HepG2 (cell line): ENCODE results near the gene LRP1B. TPM values are rescaled to one million over a fixed set of nuclear protein-coding genes. Genes with fewer than 3 reads are reported as not detected.

Source experiments
- ATAC-seq: fragments of 200-7000 bp; cut with Tn5 transposase; 3 replicates; pipeline ENCODE4 v1.9.1; 2020; ENCODE audit warnings: mild to moderate bottlenecking, moderate library complexity
- BruUV-seq: library from RNA; stranded (reverse); fragments of 400-500 nt; replicated peaks from 2 replicates; lab custom pipeline; 2021; lab: Mats Ljungman, UMichigan
- CTCF ChIA-PET: fragments of 300-600 bp; formaldehyde crosslinking; extraction: SDS; loops from one replicate; lab custom pipeline; 2021; ENCODE audit warnings: low total read pairs, inconsistent platforms, low intra/inter-chr PET ratio; lab: Yijun Ruan, JAX
- POLR2A ChIA-PET: fragments of 350-600 bp; sonication (Branson Sonifier 250); formaldehyde crosslinking; loops from one replicate; lab custom pipeline; 2020; ENCODE audit warnings: antibody characterized with exemption, inconsistent platforms; lab: Yijun Ruan, JAX
- DNase-seq: peaks from one replicate; pipeline ENCODE4 v3.0.0-alpha.2; 2015; ENCODE audit warnings: low spot score
- FAIRE-seq: peaks from 3 replicates; lab custom pipeline; 2011; peaks lifted over from hg19 to GRCh38; lab: Jason Lieb, UNC
- H2AFZ ChIP-seq: one replicate; pipeline ENCODE4 v1.6.1; 2011; ENCODE audit warnings: low read length, inconsistent platforms
- H3K27ac ChIP-seq: fragments of 300-600 bp; 3 replicates; pipeline ENCODE4 v1.8.0; 2011; ENCODE audit warnings: mixed run types, mild to moderate bottlenecking, mixed read lengths, low read length, inconsistent platforms; ENCODE audit not compliant: insufficient read depth; ENCODE audit errors: extremely low read length
- H3K27me3 ChIP-seq, 2 experiments: fragments of 200-600 bp in 1 of 2; 2 replicates in 1 of 2; 3 replicates in 1 of 2; pipeline versions ENCODE4 v1.6.0 to v1.8.0; 2011; ENCODE audit warnings: low read length in 2 of 2, mild to moderate bottlenecking in 2 of 2, moderate library complexity in 2 of 2, inconsistent platforms in 1 of 2; ENCODE audit not compliant: insufficient read depth in 2 of 2, control insufficient read depth in 1 of 2
- H3K36me3 ChIP-seq, 2 experiments: fragments of 200-600 bp in 1 of 2; replicated peaks in 1 of 2; 2 replicates in 1 of 2; 3 replicates in 1 of 2; pipeline versions ENCODE4 v1.5.1 to v1.8.0; 2011; ENCODE audit warnings: low read length in 2 of 2, inconsistent platforms in 1 of 2; ENCODE audit not compliant: insufficient read depth in 2 of 2, control insufficient read depth in 1 of 2
- H3K4me1 ChIP-seq: 2 replicates; pipeline ENCODE4 v1.5.1; 2012; ENCODE audit warnings: low read length, inconsistent platforms; ENCODE audit not compliant: insufficient read depth
- H3K4me2 ChIP-seq: 2 replicates; pipeline ENCODE4 v1.6.0; 2011; ENCODE audit warnings: low read depth, low read length, inconsistent platforms
- H3K4me3 ChIP-seq, 3 experiments: fragments of 200-600 bp in 1 of 3; sonication (generic), shearing (Covaris generic) in 1 of 3; replicated peaks in 1 of 3; 2 replicates each; pipeline ENCODE4 v1.5.1; 2011 to 2016; ENCODE audit warnings: low read length in 3 of 3, inconsistent platforms in 2 of 3, low read depth in 2 of 3, mild to moderate bottlenecking in 2 of 3, control low read depth in 1 of 3, mixed read lengths in 1 of 3; ENCODE audit not compliant: insufficient read depth in 1 of 3
- H3K79me2 ChIP-seq: one replicate; pipeline ENCODE4 v1.6.1; 2011; ENCODE audit warnings: low read length, inconsistent platforms; ENCODE audit not compliant: insufficient read depth
- H3K9ac ChIP-seq: 2 replicates; pipeline ENCODE4 v1.6.0; 2011; ENCODE audit warnings: mild to moderate bottlenecking, low read depth, low read length, inconsistent platforms; ENCODE audit not compliant: insufficient read depth
- H3K9me3 ChIP-seq: 2 replicates; pipeline ENCODE4 v1.5.1; 2012; ENCODE audit warnings: mild to moderate bottlenecking, low read length
- H4K20me1 ChIP-seq: 2 replicates; pipeline ENCODE4 v1.6.0; 2011; ENCODE audit warnings: inconsistent platforms, mild to moderate bottlenecking, low read length, moderate library complexity; ENCODE audit not compliant: insufficient read depth
- DBP ChIP-seq: sonication (generic); formaldehyde crosslinking; IDR thresholded peaks from 2 replicates; pipeline ENCODE4 v1.4.0; 2020; ENCODE audit warnings: missing genetic modification reagents; ENCODE audit errors: not compliant biosample characterization
- MAFK ChIP-seq, 2 experiments: IDR thresholded peaks in 1 of 2; conservative IDR thresholded peaks in 1 of 2; 2 replicates each; pipeline ENCODE4 v1.6.1; 2011; ENCODE audit warnings: improper control_type of control experiment in 2 of 2, low read length in 2 of 2
- MED13 ChIP-seq: sonication (generic); formaldehyde crosslinking; IDR thresholded peaks from 2 replicates; pipeline ENCODE4 v1.5.0; 2020; ENCODE audit warnings: missing genetic modification reagents
- PCBP2 ChIP-seq: fragments of 200-400 bp; formaldehyde crosslinking; optimal IDR thresholded peaks from 2 replicates; pipeline ENCODE3; 2018; ENCODE audit warnings: low read length, low read depth; ENCODE audit not compliant: poor library complexity, severe bottlenecking
- TOPORS ChIP-seq: sonication (generic); formaldehyde crosslinking; IDR thresholded peaks from 2 replicates; pipeline ENCODE4 v1.8.0; 2023; ENCODE audit warnings: mild to moderate bottlenecking, missing genetic modification reagents
- ZFP36L1 ChIP-seq: sonication (generic); formaldehyde crosslinking; IDR thresholded peaks from 2 replicates; pipeline ENCODE4 v1.8.0; 2022; ENCODE audit warnings: mild to moderate bottlenecking, missing genetic modification reagents, moderate library complexity
- ZNF180 ChIP-seq: sonication (generic); formaldehyde crosslinking; IDR thresholded peaks from 2 replicates; pipeline ENCODE4 v1.4.0; 2020; ENCODE audit warnings: low read depth, missing genetic modification reagents, borderline replicate concordance
- ZNF253 ChIP-seq: sonication (generic); formaldehyde crosslinking; IDR thresholded peaks from 2 replicates; pipeline ENCODE4 v1.8.0; 2022; ENCODE audit warnings: mild to moderate bottlenecking, missing genetic modification reagents, borderline replicate concordance
- ZNF260 ChIP-seq: sonication (generic); formaldehyde crosslinking; IDR thresholded peaks from 2 replicates; pipeline ENCODE4 v1.4.0; 2020; ENCODE audit warnings: missing genetic modification reagents, low read depth, mild to moderate bottlenecking, borderline replicate concordance
- ZNF3 ChIP-seq: IDR thresholded peaks from 2 replicates; pipeline ENCODE4 v1.7.0; 2017; ENCODE audit warnings: inconsistent platforms
- ZNF33A ChIP-seq: sonication (generic); formaldehyde crosslinking; IDR thresholded peaks from 2 replicates; pipeline ENCODE4 v1.5.1; 2020; ENCODE audit warnings: missing genetic modification reagents, mild to moderate bottlenecking, moderate library complexity, borderline replicate concordance
- ZNF557 ChIP-seq: sonication (generic); formaldehyde crosslinking; IDR thresholded peaks from 2 replicates; pipeline ENCODE4 v1.4.0; 2020; ENCODE audit warnings: missing genetic modification reagents
- ZSCAN25 ChIP-seq: sonication (generic); formaldehyde crosslinking; IDR thresholded peaks from 2 replicates; pipeline ENCODE4 v1.8.0; 2022; ENCODE audit warnings: mild to moderate bottlenecking, missing genetic modification reagents
- WGBS: methylation state at CpG from one replicate; pipeline ENCODE4 v1.1.6; 2017; ENCODE audit warnings: low lambda C conversion rate; 5-methylcytosine and 5-hydroxymethylcytosine counted together
- in situ Hi-C: cut with HindIII; loops from 2 replicates; pipeline ENCODE4 v1.10.0; 2017; ENCODE audit warnings: low pct_unique_long_range_greater_than_20kb; ENCODE audit not compliant: extremely low pct_ligation_motif_present
- intact Hi-C: fragments of 100-400 bp; cut with micrococcal nuclease; formaldehyde crosslinking; loops from one replicate; pipeline ENCODE4 v1.10.0; 2022; ENCODE audit not compliant: unreplicated experiment
- polyA plus RNA-seq, 8 experiments: library from polyadenylated mRNA; depleted of rRNA in 3 of 8; stranded (reverse) in 7 of 8; unstranded in 1 of 8; fragments of >200 nt; fragmentation: Illumina TruSeq in 4 of 8; extraction: Trizol in 4 of 8; gene quantifications; 2 replicates each; pipeline versions ENCODE4 v1.2.1 to v1.2.3, GENCODE V29; 2011 to 2016; ENCODE audit warnings: low read depth in 4 of 8, missing spikeins in 1 of 8, mixed read lengths in 1 of 8; ENCODE audit not compliant: insufficient read depth in 1 of 8
- total RNA-seq, 5 experiments: library from RNA; depleted of rRNA; stranded (reverse); fragments of >200 nt; fragmentation: Illumina TruSeq; extraction: Trizol; gene quantifications; 2 replicates each; pipeline ENCODE4 v1.2.3, GENCODE V29; 2016; ENCODE audit warnings: low read depth in 1 of 5
- TF ChIP-seq, protein P1 (sequence below): sonication (generic); formaldehyde crosslinking; IDR thresholded peaks from 2 replicates; pipeline ENCODE4 v1.4.0; 2020; ENCODE audit warnings: mild to moderate bottlenecking, missing genetic modification reagents
- TF ChIP-seq, protein P2 (sequence below): IDR thresholded peaks from 2 replicates; pipeline ENCODE4 v1.6.1; 2016; ENCODE audit warnings: mild to moderate bottlenecking
- TF ChIP-seq, protein P3 (sequence below): sonication (generic); formaldehyde crosslinking; IDR thresholded peaks from 2 replicates; pipeline ENCODE4 v1.5.1; 2020; ENCODE audit warnings: missing genetic modification reagents, mild to moderate bottlenecking, borderline replicate concordance

The LRP1B gene
- total and polyA plus RNA-seq, 2 of the 13 experiments (the other 11 are each of a cell fraction or from before 2014, with no cell fraction given): 0.04 TPM; not detected in 1

DNA sequence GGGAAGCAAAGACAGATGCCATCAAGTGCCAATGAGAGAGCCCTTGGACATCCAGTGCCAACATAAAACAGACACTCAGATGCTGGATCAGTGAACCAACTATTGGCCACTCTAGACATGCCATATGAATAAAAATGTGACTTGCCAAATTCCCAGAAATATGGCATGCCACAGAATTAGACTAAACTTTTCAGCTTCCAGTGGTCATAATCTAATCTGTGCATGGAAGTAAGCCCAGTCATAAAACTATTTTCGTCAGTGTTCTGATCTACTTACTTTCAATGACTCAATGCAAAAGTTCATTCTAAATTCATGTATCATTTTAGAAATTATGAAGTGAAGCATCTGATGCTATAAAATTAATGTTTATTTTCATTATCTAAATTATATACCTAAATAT, 1844.4 kb downstream of the LRP1B start:
- ChIA-PET POLR2A (no interaction called here), CTCF (no interaction called here)
- Histone ChIP-seq H3K9ac (no peak overlapping the region), H3K4me1 (no peaks in the 10 kb centered on the region), H3K79me2 (no peaks in the 10 kb centered on the region), H2AFZ (no peak overlapping the region), H4K20me1 (no peaks in the 10 kb centered on the region), H3K4me2 (no peak overlapping the region), H3K4me3 (no peak overlapping the region), H3K9me3 (no peaks in the 10 kb centered on the region), H3K36me3 (no peaks in the 10 kb centered on the region)
- WGBS: 0% methylated on average over 1 of the region's 1 CpG
- DNase-seq: no peak
- no peak for ATAC-seq
- FAIRE-seq: no peak
- intact Hi-C loops (no loop called here), in situ Hi-C loops (no loop called here)
- no TSS peak for BruUV-seq
- no peak for TF ChIP-seq ZNF260 (CRISPR knock-in tag)
- TF ChIP-seq MED13: no peak
- no peak for TF ChIP-seq ZNF180 (CRISPR knock-in tag)
- TF ChIP-seq PCBP2: no peak
- TF ChIP-seq ZNF253 (CRISPR knock-in tag): no peak
- TF ChIP-seq TOPORS (CRISPR knock-in tag): no peak
- no peak for TF ChIP-seq MAFK (conservative IDR thresholded peaks at IDR 0.05 in 1 of 2, IDR thresholded peaks at IDR 0.05 in 1 of 2; ENCODE audit: low read length in 2 of 2)
- TF ChIP-seq ZFP36L1 (CRISPR knock-in tag): no peak
- TF ChIP-seq ZNF33A (CRISPR knock-in tag): no peak
- no peak for TF ChIP-seq ZNF557 (CRISPR knock-in tag)
- TF ChIP-seq, protein P1, sequence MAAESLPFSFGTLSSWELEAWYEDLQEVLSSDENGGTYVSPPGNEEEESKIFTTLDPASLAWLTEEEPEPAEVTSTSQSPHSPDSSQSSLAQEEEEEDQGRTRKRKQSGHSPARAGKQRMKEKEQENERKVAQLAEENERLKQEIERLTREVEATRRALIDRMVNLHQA (CRISPR knock-in tag): no peak
- TF ChIP-seq DBP: no peak
- TF ChIP-seq, protein P2, sequence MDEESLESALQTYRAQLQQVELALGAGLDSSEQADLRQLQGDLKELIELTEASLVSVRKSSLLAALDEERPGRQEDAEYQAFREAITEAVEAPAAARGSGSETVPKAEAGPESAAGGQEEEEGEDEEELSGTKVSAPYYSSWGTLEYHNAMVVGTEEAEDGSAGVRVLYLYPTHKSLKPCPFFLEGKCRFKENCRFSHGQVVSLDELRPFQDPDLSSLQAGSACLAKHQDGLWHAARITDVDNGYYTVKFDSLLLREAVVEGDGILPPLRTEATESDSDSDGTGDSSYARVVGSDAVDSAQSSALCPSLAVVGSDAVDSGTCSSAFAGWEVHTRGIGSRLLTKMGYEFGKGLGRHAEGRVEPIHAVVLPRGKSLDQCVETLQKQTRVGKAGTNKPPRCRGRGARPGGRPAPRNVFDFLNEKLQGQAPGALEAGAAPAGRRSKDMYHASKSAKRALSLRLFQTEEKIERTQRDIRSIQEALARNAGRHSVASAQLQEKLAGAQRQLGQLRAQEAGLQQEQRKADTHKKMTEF (CRISPR knock-in tag): no peak
- no peak for TF ChIP-seq ZNF3 (CRISPR knock-in tag)
- TF ChIP-seq, protein P3, sequence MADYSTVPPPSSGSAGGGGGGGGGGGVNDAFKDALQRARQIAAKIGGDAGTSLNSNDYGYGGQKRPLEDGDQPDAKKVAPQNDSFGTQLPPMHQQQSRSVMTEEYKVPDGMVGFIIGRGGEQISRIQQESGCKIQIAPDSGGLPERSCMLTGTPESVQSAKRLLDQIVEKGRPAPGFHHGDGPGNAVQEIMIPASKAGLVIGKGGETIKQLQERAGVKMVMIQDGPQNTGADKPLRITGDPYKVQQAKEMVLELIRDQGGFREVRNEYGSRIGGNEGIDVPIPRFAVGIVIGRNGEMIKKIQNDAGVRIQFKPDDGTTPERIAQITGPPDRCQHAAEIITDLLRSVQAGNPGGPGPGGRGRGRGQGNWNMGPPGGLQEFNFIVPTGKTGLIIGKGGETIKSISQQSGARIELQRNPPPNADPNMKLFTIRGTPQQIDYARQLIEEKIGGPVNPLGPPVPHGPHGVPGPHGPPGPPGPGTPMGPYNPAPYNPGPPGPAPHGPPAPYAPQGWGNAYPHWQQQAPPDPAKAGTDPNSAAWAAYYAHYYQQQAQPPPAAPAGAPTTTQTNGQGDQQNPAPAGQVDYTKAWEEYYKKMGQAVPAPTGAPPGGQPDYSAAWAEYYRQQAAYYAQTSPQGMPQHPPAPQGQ: no peak
- no peak for TF ChIP-seq ZSCAN25
- TF ChIP-seq, all 625 proteins: peak for 0
- H3K27ac ChIP-seq: no peak overlapping the region
- H3K27me3 ChIP-seq: no peaks in the 10 kb centered on the region
